ENCODE results near the gene MIPEP.

The MIPEP gene

DNA sequence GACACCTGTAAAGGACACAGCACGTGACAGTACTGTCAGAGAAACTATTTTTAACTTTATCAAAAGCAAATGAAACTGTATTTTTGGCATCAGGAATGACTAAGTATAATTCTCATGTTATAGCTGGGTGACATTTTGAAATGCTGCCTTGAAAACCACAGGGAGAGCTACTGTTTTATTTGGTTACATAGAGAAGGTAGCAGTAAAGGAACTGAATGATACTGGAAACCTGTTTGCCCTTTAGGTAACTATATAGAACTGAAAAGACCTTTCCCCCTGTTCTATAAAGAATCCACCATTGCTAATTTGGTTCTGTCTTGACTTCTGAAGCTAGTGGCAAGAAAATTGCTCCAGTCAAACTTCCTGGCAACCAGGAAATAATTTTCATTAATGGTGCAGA lies 39.1 kb downstream of the MIPEP start:
- in situ Hi-C loops (cut with HindIII; ENCODE audit: low pct_ligation_motif_present, low sequenced_read_pairs), result no loop called here
- Histone ChIP-seq H3K27me3 (replicated peaks) (no peaks in the 10 kb centered on the region), H3K4me3 (ENCODE audit: low read depth, low read length) (no peak overlapping the region), H3K27ac (no peak overlapping the region), H3K36me3 (replicated peaks) (no peaks in the 10 kb centered on the region)
- no peak for DNase-seq
- TF ChIP-seq, protein P1, sequence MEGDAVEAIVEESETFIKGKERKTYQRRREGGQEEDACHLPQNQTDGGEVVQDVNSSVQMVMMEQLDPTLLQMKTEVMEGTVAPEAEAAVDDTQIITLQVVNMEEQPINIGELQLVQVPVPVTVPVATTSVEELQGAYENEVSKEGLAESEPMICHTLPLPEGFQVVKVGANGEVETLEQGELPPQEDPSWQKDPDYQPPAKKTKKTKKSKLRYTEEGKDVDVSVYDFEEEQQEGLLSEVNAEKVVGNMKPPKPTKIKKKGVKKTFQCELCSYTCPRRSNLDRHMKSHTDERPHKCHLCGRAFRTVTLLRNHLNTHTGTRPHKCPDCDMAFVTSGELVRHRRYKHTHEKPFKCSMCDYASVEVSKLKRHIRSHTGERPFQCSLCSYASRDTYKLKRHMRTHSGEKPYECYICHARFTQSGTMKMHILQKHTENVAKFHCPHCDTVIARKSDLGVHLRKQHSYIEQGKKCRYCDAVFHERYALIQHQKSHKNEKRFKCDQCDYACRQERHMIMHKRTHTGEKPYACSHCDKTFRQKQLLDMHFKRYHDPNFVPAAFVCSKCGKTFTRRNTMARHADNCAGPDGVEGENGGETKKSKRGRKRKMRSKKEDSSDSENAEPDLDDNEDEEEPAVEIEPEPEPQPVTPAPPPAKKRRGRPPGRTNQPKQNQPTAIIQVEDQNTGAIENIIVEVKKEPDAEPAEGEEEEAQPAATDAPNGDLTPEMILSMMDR (IDR thresholded peaks at IDR 0.05; ENCODE audit: low read depth, low read length, missing control alignments), result no peak

GRCh38 chr13:23849670-23850069 lies 39.5 kb downstream of the MIPEP start:
- no peaks in the 10 kb centered on the region for H3K27me3 ChIP-seq (replicated peaks)
- TF ChIP-seq, protein P1 (IDR thresholded peaks at IDR 0.05; ENCODE audit: low read depth, low read length, missing control alignments), result no peak
- no peak for DNase-seq
- H3K27ac ChIP-seq, result no peak overlapping the region
- H3K4me3 ChIP-seq (ENCODE audit: low read depth, low read length), result no peak overlapping the region
- in situ Hi-C loops (cut with HindIII; ENCODE audit: low pct_ligation_motif_present, low sequenced_read_pairs), result no loop called here
- no peaks in the 10 kb centered on the region for H3K36me3 ChIP-seq (replicated peaks)

GRCh38 chr13:23848646-23849141 lies 40.5 kb downstream of the MIPEP start:
- TF ChIP-seq, protein P1 (IDR thresholded peaks at IDR 0.05; ENCODE audit: low read depth, low read length, missing control alignments), result no peak
- Histone ChIP-seq H3K27ac (no peak overlapping the region), H3K36me3 (replicated peaks) (no peaks in the 10 kb centered on the region), H3K27me3 (replicated peaks) (no peaks in the 10 kb centered on the region), H3K4me3 (ENCODE audit: low read depth, low read length) (no peak overlapping the region)
- in situ Hi-C loops (cut with HindIII; ENCODE audit: low pct_ligation_motif_present, low sequenced_read_pairs), result no loop called here
- no peak for DNase-seq

DNA sequence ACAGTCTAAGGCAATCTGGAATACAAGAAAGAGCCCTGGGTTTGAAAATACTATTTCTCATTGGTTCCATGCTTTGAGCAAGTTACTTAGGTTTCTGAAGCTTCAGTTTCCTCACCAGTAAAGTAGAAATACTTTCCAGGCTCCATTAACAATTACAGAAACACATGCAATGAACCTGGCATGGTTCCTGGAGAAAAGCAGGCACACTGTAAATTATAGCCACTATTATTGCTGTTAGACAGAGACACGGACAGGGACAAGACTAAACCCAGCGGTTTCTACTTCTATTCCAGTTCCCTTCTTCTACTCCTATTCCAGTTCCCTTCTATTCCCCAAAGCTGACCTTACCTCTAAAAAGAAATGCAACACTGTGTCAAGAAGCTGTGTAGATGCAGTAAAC lies 41.2 kb downstream of the MIPEP start:
- in situ Hi-C loops (cut with HindIII; ENCODE audit: low pct_ligation_motif_present, low sequenced_read_pairs), result no loop called here
- H3K27ac ChIP-seq, result no peak overlapping the region
- H3K36me3 ChIP-seq (replicated peaks), result no peaks in the 10 kb centered on the region
- H3K4me3 ChIP-seq (ENCODE audit: low read depth, low read length), result no peak overlapping the region
- no peaks in the 10 kb centered on the region for H3K27me3 ChIP-seq (replicated peaks)
- no peak for DNase-seq
- TF ChIP-seq, protein P1 (IDR thresholded peaks at IDR 0.05; ENCODE audit: low read depth, low read length, missing control alignments), result no peak

GRCh38 chr13:23847497-23847896 lies 41.7 kb downstream of the MIPEP start:
- no peak for DNase-seq
- Histone ChIP-seq H3K27me3 (replicated peaks) (no peaks in the 10 kb centered on the region), H3K4me3 (ENCODE audit: low read depth, low read length) (no peak overlapping the region), H3K27ac (no peak overlapping the region), H3K36me3 (replicated peaks) (no peaks in the 10 kb centered on the region)
- in situ Hi-C loops (cut with HindIII; ENCODE audit: low pct_ligation_motif_present, low sequenced_read_pairs), result no loop called here
- TF ChIP-seq, protein P1 (IDR thresholded peaks at IDR 0.05; ENCODE audit: low read depth, low read length, missing control alignments), result no peak

DNA sequence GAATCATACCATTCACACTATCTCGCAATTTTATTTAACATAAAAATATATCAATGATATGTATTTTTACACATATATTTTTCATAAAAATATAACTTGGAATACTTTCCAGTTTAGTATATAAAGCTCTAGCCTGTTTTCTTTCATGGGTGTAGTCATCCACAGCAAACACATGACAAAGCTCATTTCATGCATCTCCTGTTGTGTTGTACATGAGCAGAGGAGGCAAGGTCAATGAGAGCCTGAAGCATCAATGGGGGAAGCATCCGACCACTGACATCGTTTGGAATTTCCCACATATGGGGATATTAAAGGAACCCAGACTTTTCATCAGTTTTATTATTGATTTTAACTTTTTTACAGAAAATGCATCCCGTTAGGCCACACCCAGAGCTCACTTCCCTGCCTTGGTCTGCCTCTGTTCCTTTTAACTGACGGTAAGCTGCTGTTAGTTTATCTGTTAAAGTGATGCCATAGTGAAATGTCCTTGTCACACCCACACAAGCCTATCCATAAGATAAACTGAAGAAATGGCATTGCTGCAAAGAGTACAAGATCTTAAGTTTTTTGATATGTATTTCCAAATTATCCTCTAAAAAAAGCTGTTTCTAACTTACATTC lies 44.0 kb downstream of the MIPEP start:
- Histone ChIP-seq H3K27ac (no peak overlapping the region), H3K36me3 (replicated peaks) (no peaks in the 10 kb centered on the region), H3K27me3 (replicated peaks) (no peaks in the 10 kb centered on the region), H3K4me3 (ENCODE audit: low read depth, low read length) (no peak overlapping the region)
- TF ChIP-seq, protein P1 (IDR thresholded peaks at IDR 0.05; ENCODE audit: low read depth, low read length, missing control alignments), result no peak
- no peak for DNase-seq
- in situ Hi-C loops (cut with HindIII; ENCODE audit: low pct_ligation_motif_present, low sequenced_read_pairs), result no loop called here

Data from brain microvascular endothelial cell (primary cell).